ENCODE data around the gene ITPR1.
"Not testable (repeated sequence)": the region's sequence is repeated elsewhere in the genome, so short reads cannot be mapped to it uniquely, and the experiment has no call there.

- TF ChIP-seq BCL11A (tag by site-specific recombination; IDR thresholded peaks at IDR 0.05; ENCODE audit: low read depth); REST (tag by site-specific recombination; IDR thresholded peaks at IDR 0.05); ZNF362 (tag by site-specific recombination; IDR thresholded peaks at IDR 0.05); SP2 (tag by site-specific recombination; IDR thresholded peaks at IDR 0.05); CTCF (tag by site-specific recombination; IDR thresholded peaks at IDR 0.05); ZBTB17 (tag by site-specific recombination; IDR thresholded peaks at IDR 0.05); ZFP69B (tag by site-specific recombination; IDR thresholded peaks at IDR 0.05); ZNF423 (tag by site-specific recombination; IDR thresholded peaks at IDR 0.05); HOXA7 (CRISPR knock-in tag; IDR thresholded peaks at IDR 0.05; ENCODE audit: borderline replicate concordance): not testable (repeated sequence)
These were observed 269.5 kb downstream of the ITPR1 start for GRCh38 chr3:4762481-4763230.

Measured in HEK293 (cell line).